Neural progenitor cell (in vitro differentiated cells): ENCODE data around the gene ARMC3. TPM values are rescaled to one million over a fixed set of nuclear protein-coding genes. Genes with fewer than 3 reads are reported as not detected.

Experiments
- DNase-seq: peaks from one replicate; pipeline ENCODE4 v3.0.0-alpha.2; 2016; ENCODE audit warnings: low spot score
- H2AFZ ChIP-seq: fragments of 200-600 bp; sonication (generic); replicated peaks from 2 replicates; pipeline ENCODE4 v1.6.1; 2016; ENCODE audit warnings: antibody characterized with exemption
- H3F3A ChIP-seq: fragments of 200-600 bp; sonication (generic); 2 replicates; pipeline ENCODE4 v1.6.1; 2016; ENCODE audit warnings: antibody characterized with exemption, low read depth
- H3K27ac ChIP-seq: fragments of 200-600 bp; sonication (generic); 2 replicates; pipeline ENCODE4 v1.5.1; 2016; ENCODE audit warnings: mild to moderate bottlenecking
- H3K27me3 ChIP-seq: fragments of 200-600 bp; sonication (generic); 2 replicates; pipeline ENCODE4 v1.6.1; 2016; ENCODE audit warnings: mild to moderate bottlenecking, moderate library complexity
- H3K36me3 ChIP-seq: fragments of 200-600 bp; sonication (generic); 2 replicates; pipeline ENCODE4 v1.5.1; 2016
- H3K4me1 ChIP-seq: fragments of 200-600 bp; sonication (generic); 2 replicates; pipeline ENCODE4 v1.6.1; 2016; ENCODE audit warnings: mixed run types
- H3K4me2 ChIP-seq: fragments of 200-600 bp; sonication (generic); 2 replicates; pipeline ENCODE4 v1.6.1; 2016
- H3K4me3 ChIP-seq: fragments of 200-600 bp; sonication (generic); 2 replicates; pipeline ENCODE4 v1.5.1; 2016
- H3K79me2 ChIP-seq: fragments of 200-600 bp; sonication (generic); 2 replicates; pipeline ENCODE4 v1.6.1; 2016; ENCODE audit warnings: low read depth
- H3K9ac ChIP-seq: fragments of 200-600 bp; sonication (generic); 2 replicates; pipeline ENCODE4 v1.6.1; 2016
- H3K9me3 ChIP-seq: fragments of 200-600 bp; sonication (generic); 2 replicates; pipeline ENCODE4 v1.5.1; 2016; ENCODE audit warnings: low read depth
- H4K20me1 ChIP-seq: fragments of 200-600 bp; sonication (generic); 2 replicates; pipeline ENCODE4 v1.6.1; 2016; ENCODE audit warnings: low read depth
- H3K27ac Mint-ChIP-seq: 3 replicates; pipeline ENCODE4 v1.8.0; 2021; ENCODE audit warnings: mixed read lengths
- H3K27me3 Mint-ChIP-seq: 2 replicates; pipeline ENCODE4 v1.8.0; 2022; ENCODE audit warnings: low read depth, mild to moderate bottlenecking, inconsistent platforms, moderate library complexity, mixed read lengths; ENCODE audit not compliant: insufficient read depth
- H3K36me3 Mint-ChIP-seq: 3 replicates; pipeline ENCODE4 v1.8.0; 2021; ENCODE audit warnings: mixed read lengths
- H3K4me1 Mint-ChIP-seq: 3 replicates; pipeline ENCODE4 v1.8.0; 2021; ENCODE audit warnings: mixed read lengths
- H3K4me3 Mint-ChIP-seq: 3 replicates; pipeline ENCODE4 v1.8.0; 2021; ENCODE audit warnings: mild to moderate bottlenecking, moderate library complexity, mixed read lengths
- H3K9me3 Mint-ChIP-seq: 3 replicates; pipeline ENCODE4 v1.8.0; 2020; ENCODE audit warnings: mixed read lengths
- CTCF ChIP-seq: fragments of 200-600 bp; sonication (generic); IDR thresholded peaks from 2 replicates; pipeline ENCODE4 v1.5.1; 2017; ENCODE audit warnings: antibody characterized with exemption, mild to moderate bottlenecking
- EZH2 ChIP-seq: fragments of 200-600 bp; sonication (generic); IDR thresholded peaks from 2 replicates; pipeline ENCODE4 v1.6.1; 2017; ENCODE audit warnings: antibody characterized with exemption, mild to moderate bottlenecking, moderate library complexity
- EZH2phosphoT487 ChIP-seq: fragments of 200-600 bp; sonication (generic); IDR thresholded peaks from 2 replicates; pipeline ENCODE4 v1.6.1; 2017; ENCODE audit warnings: antibody characterized with exemption
- total RNA-seq: library from RNA; depleted of rRNA; stranded (reverse); fragments of >200 nt; gene quantifications from 2 replicates; pipeline ENCODE4 v1.2.3, GENCODE V29; 2015; ENCODE audit warnings: low replicate concordance

ARMC3 gene
- total RNA-seq, 1 donor from 2014 or later: 14.6 TPM

- Histone ChIP-seq H3K4me1 (no peaks in the 10 kb centered on the region), H3K9ac (no peak overlapping the region), H3K4me3 (no peak overlapping the region), H3K27ac (no peak overlapping the region), H2AFZ (no peak overlapping the region), H3K79me2 (no peaks in the 10 kb centered on the region), H4K20me1 (no peaks in the 10 kb centered on the region), H3K36me3 (no peaks in the 10 kb centered on the region), H3K27me3 (no peaks in the 10 kb centered on the region), H3K4me2 (no peak overlapping the region), H3K9me3 (no peaks in the 10 kb centered on the region), H3F3A (no peaks in the 10 kb centered on the region)
- no peak overlapping the region for H3K4me3 Mint-ChIP-seq
- peaks cover 6% of the 10 kb centered on the region for H3K4me1 Mint-ChIP-seq
- peaks cover 3% of the 10 kb centered on the region for H3K27me3 Mint-ChIP-seq
- no peaks in the 10 kb centered on the region for H3K36me3 Mint-ChIP-seq
- no peak for DNase-seq
- no peak overlapping the region for H3K27ac Mint-ChIP-seq
- H3K9me3 Mint-ChIP-seq: no peaks in the 10 kb centered on the region
- TF ChIP-seq EZH2phosphoT487 (no peak), EZH2 (no peak), CTCF (no peak)
These were observed 87.3 kb downstream of the ARMC3 start for GRCh38 chr10:23015021-23015707.

GRCh38 chr10:23016636-23017035 lies 88.8 kb downstream of the ARMC3 start:
- Histone ChIP-seq H3F3A (no peaks in the 10 kb centered on the region), H3K4me1 (no peaks in the 10 kb centered on the region), H3K4me2 (no peak overlapping the region), H3K9me3 (no peaks in the 10 kb centered on the region), H4K20me1 (no peaks in the 10 kb centered on the region), H3K27ac (no peak overlapping the region), H2AFZ (no peak overlapping the region), H3K4me3 (no peak overlapping the region), H3K27me3 (no peaks in the 10 kb centered on the region), H3K79me2 (no peaks in the 10 kb centered on the region), H3K36me3 (no peaks in the 10 kb centered on the region), H3K9ac (no peak overlapping the region)
- no peak for DNase-seq
- Mint-ChIP-seq H3K4me3 (no peak overlapping the region), H3K27ac (no peak overlapping the region), H3K27me3 (peaks cover 3% of the 10 kb centered on the region), H3K9me3 (peaks cover 6% of the 10 kb centered on the region), H3K4me1 (peaks cover 6% of the 10 kb centered on the region), H3K36me3 (no peaks in the 10 kb centered on the region)
- TF ChIP-seq EZH2phosphoT487 (no peak), EZH2 (no peak), CTCF (no peak)

GRCh38 chr10:23019633-23020032 lies 91.8 kb downstream of the ARMC3 start:
- Histone ChIP-seq H3K79me2 (no peaks in the 10 kb centered on the region), H3K36me3 (no peaks in the 10 kb centered on the region), H3K27me3 (no peaks in the 10 kb centered on the region), H3K9me3 (no peaks in the 10 kb centered on the region), H3K27ac (no peak overlapping the region), H3F3A (no peaks in the 10 kb centered on the region), H4K20me1 (no peaks in the 10 kb centered on the region), H3K9ac (no peak overlapping the region), H2AFZ (no peak overlapping the region), H3K4me2 (no peak overlapping the region), H3K4me3 (no peak overlapping the region), H3K4me1 (no peaks in the 10 kb centered on the region)
- no peak overlapping the region for H3K4me3 Mint-ChIP-seq
- H3K9me3 Mint-ChIP-seq: peaks cover 17% of the 10 kb centered on the region
- H3K27me3 Mint-ChIP-seq: peaks cover 3% of the 10 kb centered on the region
- no peak for DNase-seq
- H3K36me3 Mint-ChIP-seq: no peaks in the 10 kb centered on the region
- peaks cover 8% of the 10 kb centered on the region for H3K4me1 Mint-ChIP-seq
- no peak overlapping the region for H3K27ac Mint-ChIP-seq
- TF ChIP-seq EZH2phosphoT487: no peak
- no peak for TF ChIP-seq EZH2
- TF ChIP-seq CTCF: no peak
